Right cardiac atrium (tissue), 5 donors: ENCODE results near the gene KCNK15. TPM values are rescaled to one million over a fixed set of nuclear protein-coding genes. Genes with fewer than 3 reads are reported as not detected.

Experiments used
- ATAC-seq, 2 donors: fragments of 200-7000 bp; cut with Tn5 transposase; one replicate each; pipeline versions ENCODE4 v1.8.0 to v1.9.1; 2020; ENCODE audit warnings: moderate library complexity in 2 of 2, mild to moderate bottlenecking in 1 of 2
- DNase-seq, 3 donors: peaks; one replicate each; pipeline ENCODE4 v3.0.0-alpha.2; 2020
- H3K27ac ChIP-seq: one replicate; pipeline ENCODE4 v1.5.1; 2013; ENCODE audit warnings: mild to moderate bottlenecking, low read length, control low read depth, moderate library complexity
- H3K27me3 ChIP-seq: one replicate; pipeline ENCODE4 v1.6.1; 2013; ENCODE audit not compliant: control insufficient read depth, insufficient read depth
- H3K4me1 ChIP-seq: one replicate; pipeline ENCODE4 v1.6.1; 2013; ENCODE audit warnings: low read length; ENCODE audit not compliant: control insufficient read depth, insufficient read depth
- H3K4me3 ChIP-seq: one replicate; pipeline ENCODE4 v1.5.1; 2013; ENCODE audit warnings: low read length, control low read depth
- H3K9me3 ChIP-seq: one replicate; pipeline ENCODE4 v1.6.1; 2013; ENCODE audit warnings: low read length; ENCODE audit not compliant: control insufficient read depth
- WGBS: extraction: QIAGEN DNeasy Blood & Tissue Kit; methylation state at CpG from one replicate; pipeline ENCODE4 v1.1.7; 2013; 5-methylcytosine and 5-hydroxymethylcytosine counted together
- intact Hi-C, 4 donors: fragments of 100-400 bp; cut with DNase I; formaldehyde crosslinking; loops; one replicate each; pipeline versions ENCODE4 v1.11.0 to v1.14.0; 2022 to 2023
- polyA plus RNA-seq: library from polyadenylated mRNA; stranded (reverse); fragments of 200-250 nt; gene quantifications from one replicate; pipeline ENCODE4 v1.2.3, GENCODE V29; 2013
- total RNA-seq, 4 donors: library from RNA; stranded (reverse); fragmentation: NEBNext Ultra II Directional; extraction: Animal tissue kit (Norgen Biotek cat#: 25700); gene quantifications; one replicate each; pipeline ENCODE4 v1.2.1, GENCODE V29; 2021
- donor health status: healthy with polysubstance abuse.
- donor health status: DM: no; HTN: yes; CAD: no.
- donor health status: DM: no; HTN: no; CAD: no.
- donor health status: DM: no; HTN: yes; CAD: no; lungs with severe emphysema.
- donor health status: DM: yes; HTN: yes; CAD: no.

Gene KCNK15
- total and polyA plus RNA-seq, 5 donors, result 0.65 to 1.3 (median 1.0) TPM

- no peak overlapping the region for H3K27ac ChIP-seq
- H3K9me3 ChIP-seq, result no peaks in the 10 kb centered on the region
These were observed 21.1 kb upstream of the KCNK15 start for GRCh38 chr20:44724423-44725091.

GRCh38 chr20:44725837-44726236, 19.8 kb upstream of the KCNK15 start:
- Histone ChIP-seq H3K27ac (no peak overlapping the region), H3K9me3 (no peaks in the 10 kb centered on the region), H3K27me3 (no peaks in the 10 kb centered on the region), H3K4me1 (peaks cover 8% of the 10 kb centered on the region), H3K4me3 (no peak overlapping the region)
- ATAC-seq (no peak), DNase-seq (no peak)
- intact Hi-C loops, result no loop called here
- WGBS, result 72% methylated on average over 5 of the region's 5 CpGs

More at GRCh38 chr20:44724423-44725091, 21.1 kb upstream of the KCNK15 start:
- H3K27me3 ChIP-seq, result no peaks in the 10 kb centered on the region
- 63% methylated on average over 26 of the region's 26 CpGs for WGBS
- H3K4me1 ChIP-seq, result peaks cover 8% of the 10 kb centered on the region
- H3K4me3 ChIP-seq, result no peak overlapping the region
- DNase-seq, result peak in 1 of 3 donors; percentile 45
- intact Hi-C loops, result no loop called here
- ATAC-seq, result no peak

- Histone ChIP-seq H3K4me3 (no peak overlapping the region), H3K9me3 (no peaks in the 10 kb centered on the region), H3K27ac (no peak overlapping the region), H3K4me1 (peaks cover 8% of the 10 kb centered on the region), H3K27me3 (no peaks in the 10 kb centered on the region)
- intact Hi-C loops, result no loop called here
- 86% methylated on average over 11 of the region's 11 CpGs for WGBS
- ATAC-seq (no peak), DNase-seq (no peak)
These were observed 18.6 kb upstream of the KCNK15 start for GRCh38 chr20:44727039-44727438.

GRCh38 chr20:44727651-44728050, 18.0 kb upstream of the KCNK15 start:
- H3K4me3 ChIP-seq, result no peak overlapping the region
- DNase-seq (no peak), ATAC-seq (no peak)
- no peaks in the 10 kb centered on the region for H3K9me3 ChIP-seq
- intact Hi-C loops, result no loop called here
- no peak overlapping the region for H3K27ac ChIP-seq
- H3K4me1 ChIP-seq, result peaks cover 8% of the 10 kb centered on the region
- WGBS, result 88% methylated on average over 2 of the region's 2 CpGs
- no peaks in the 10 kb centered on the region for H3K27me3 ChIP-seq

- WGBS, result 22% methylated on average over 9 of the region's 9 CpGs
- Histone ChIP-seq H3K9me3 (no peaks in the 10 kb centered on the region), H3K27ac (peak overlapping the region; percentile 88), H3K4me1 (peaks cover 7% of the 10 kb centered on the region), H3K4me3 (no peak overlapping the region), H3K27me3 (no peaks in the 10 kb centered on the region)
- ATAC-seq (peak; percentile 85 to 86), DNase-seq (peak; percentile 72 to 87 (median 83))
- intact Hi-C loops, result no loop called here
These were observed 16.7 kb upstream of the KCNK15 start for GRCh38 chr20:44728801-44729443.

- intact Hi-C loops, result loop anchor here in 1 of 4 donors (10.0 kb wide), 2 partner anchors 346 to 516 kb away; partner anchors contain the start of gene OSER1
- ATAC-seq, result no peak
These were observed 15.2 kb upstream of the KCNK15 start for GRCh38 chr20:44730441-44730840.

GRCh38 chr20:44731657-44732056, 14.0 kb upstream of the KCNK15 start:
- no peaks in the 10 kb centered on the region for H3K27me3 ChIP-seq
- H3K9me3 ChIP-seq, result no peaks in the 10 kb centered on the region
- ATAC-seq (peak in 1 of 2 donors; percentile 3), DNase-seq (peak in 1 of 3 donors; percentile 52)
- intact Hi-C loops, result loop anchor here in 3 of 4 donors (2.0 to 10.0 kb wide), 3 partner anchors 47 to 517 kb away; partner anchors contain the start of gene OSER1 (in 1 of the 3)
- H3K4me3 ChIP-seq, result no peak overlapping the region
- H3K4me1 ChIP-seq, result peaks cover 7% of the 10 kb centered on the region
- WGBS, result 61% methylated on average over 8 of the region's 8 CpGs
- peak overlapping the region; percentile 82 for H3K27ac ChIP-seq

More at GRCh38 chr20:44730441-44730840, 15.2 kb upstream of the KCNK15 start:
- no peak for DNase-seq
- peak overlapping the region; percentile 54 for H3K27ac ChIP-seq
- no peak overlapping the region for H3K4me3 ChIP-seq
- WGBS, result 80% methylated on average over 2 of the region's 2 CpGs
- H3K9me3 ChIP-seq, result no peaks in the 10 kb centered on the region
- H3K4me1 ChIP-seq, result peaks cover 7% of the 10 kb centered on the region
- no peaks in the 10 kb centered on the region for H3K27me3 ChIP-seq

GRCh38 chr20:44732327-44732726, 13.3 kb upstream of the KCNK15 start:
- WGBS, result 66% methylated on average over 6 of the region's 6 CpGs
- Histone ChIP-seq H3K9me3 (no peaks in the 10 kb centered on the region), H3K4me3 (no peak overlapping the region), H3K27ac (no peak overlapping the region), H3K4me1 (peaks cover 7% of the 10 kb centered on the region), H3K27me3 (no peaks in the 10 kb centered on the region)
- intact Hi-C loops, result loop anchor here in 3 of 4 donors (2.0 to 10.0 kb wide), 3 partner anchors 48 to 518 kb away; partner anchors contain the start of gene OSER1 (in 1 of the 3)
- DNase-seq (no peak), ATAC-seq (no peak)

- intact Hi-C loops, result loop anchor here (1.0 to 10.0 kb wide), 4 partner anchors 48 to 519 kb away; partner anchors contain the start of gene OSER1 (in 1 of the 4)
- ATAC-seq (peak; percentile 37 to 49), DNase-seq (peak; percentile 72 to 89 (median 86))
- Histone ChIP-seq H3K27me3 (no peaks in the 10 kb centered on the region), H3K9me3 (no peaks in the 10 kb centered on the region), H3K27ac (peak overlapping the region; percentile 5), H3K4me3 (no peak overlapping the region), H3K4me1 (peaks cover 7% of the 10 kb centered on the region)
- WGBS, result 23% methylated on average over 7 of the region's 7 CpGs
These were observed 12.2 kb upstream of the KCNK15 start for GRCh38 chr20:44733341-44734069.

- no peak overlapping the region for H3K27ac ChIP-seq
- intact Hi-C loops, result loop anchor here in 1 of 4 donors (10.0 kb wide), 2 partner anchors 350 to 520 kb away; partner anchors contain the start of gene OSER1
- WGBS, result 56% methylated on average over 3 of the region's 3 CpGs
These were observed 10.7 kb upstream of the KCNK15 start for GRCh38 chr20:44734938-44735337.

More at GRCh38 chr20:44734938-44735337, 10.7 kb upstream of the KCNK15 start:
- Histone ChIP-seq H3K9me3 (no peaks in the 10 kb centered on the region), H3K4me1 (peaks cover 2% of the 10 kb centered on the region), H3K27me3 (no peaks in the 10 kb centered on the region), H3K4me3 (no peak overlapping the region)
- ATAC-seq (no peak), DNase-seq (peak in 1 of 3 donors; percentile 16)
